ENCODE results near the gene ATG2A. TPM values are rescaled to one million over a fixed set of nuclear protein-coding genes. Genes with fewer than 3 reads are reported as not detected.
A peak's percentile ranks its signal among the peaks of the same experiment; 100 is the strongest.

ATG2A gene
- total and polyA plus RNA-seq, 10 of the 15 experiments (the other 5 are each of a cell fraction or from before 2014, with no cell fraction given) = 0.08 to 19.0 (median 4.6) TPM

DNA sequence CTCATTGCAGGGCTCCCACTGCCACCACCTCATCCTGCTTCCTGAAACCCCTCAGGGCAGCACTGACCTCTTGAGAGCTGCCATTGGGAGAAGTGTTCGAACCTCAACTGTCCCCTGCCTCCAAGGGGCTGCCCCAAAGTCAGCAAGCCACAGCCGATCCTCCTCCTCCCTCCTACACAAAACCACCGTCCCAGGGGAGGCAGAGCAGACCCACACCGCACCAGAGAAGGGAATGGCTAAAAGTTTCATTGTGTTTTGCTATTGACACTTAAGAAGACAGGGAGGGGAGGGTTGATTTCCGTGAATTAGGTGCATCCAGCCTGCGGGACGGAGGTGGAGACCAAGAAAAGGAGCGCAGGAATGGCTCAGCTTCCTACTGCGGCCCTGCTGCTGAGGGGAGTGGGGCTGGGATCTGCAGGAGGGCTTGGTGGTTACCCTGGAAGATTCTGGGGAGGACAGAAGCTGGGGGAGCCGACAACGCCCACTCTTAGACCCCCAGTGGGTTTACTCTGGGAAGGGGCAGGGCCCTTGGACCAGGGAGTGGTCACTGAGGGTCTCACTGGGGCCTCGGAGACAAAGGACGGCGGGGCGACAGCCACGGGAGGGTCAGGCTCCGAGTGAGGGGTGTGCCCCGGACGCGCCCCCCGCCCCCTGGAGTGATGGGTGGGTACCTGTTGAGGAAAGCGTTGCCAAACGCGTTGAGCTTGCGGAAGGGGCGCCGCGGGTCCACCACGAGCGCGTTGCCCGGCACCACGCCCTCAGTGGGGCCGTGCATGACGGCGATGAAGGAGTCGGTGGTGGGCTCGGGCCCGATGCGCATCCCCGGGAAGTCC is 39.4 kb downstream of the ATG2A start (continued):
- TF ChIP-seq SIX5 (IDR thresholded peaks at IDR 0.05; ENCODE audit: low read depth, low read length, severe bottlenecking) (no peak), ATF7 (IDR thresholded peaks at IDR 0.05; ENCODE audit: low read depth) (peak; percentile 44; the same call in 1 of the 2 replicates), BCL11A (IDR thresholded peaks at IDR 0.05; ENCODE audit: low read depth, low read length) (peak; percentile 71; the same call in 1 of the 2 replicates), CBFB (IDR thresholded peaks at IDR 0.05; ENCODE audit: low read depth) (peak; percentile 81; the same call in 1 of the 2 replicates), NBN (IDR thresholded peaks at IDR 0.05) (peak; percentile 54; the same call in 1 of the 2 replicates), DPF2 (IDR thresholded peaks at IDR 0.05) (0 out of 2 replicates have a peak, but pooled peaks have one; percentile 29), SIN3A (IDR thresholded peaks at IDR 0.05; ENCODE audit: low read depth, low read length) (no peak), IKZF1 (conservative IDR thresholded peaks at IDR 0.05) (peak; percentile 75), POU2F2 (IDR thresholded peaks at IDR 0.05; ENCODE audit: borderline replicate concordance, low read depth, low read length) (peak; percentile 72; the same call in 1 of the 3 replicates), EED (IDR thresholded peaks at IDR 0.05; ENCODE audit: low read depth) (peak; percentile 66; the same call in 1 of the 2 replicates), CHD2 (IDR thresholded peaks at IDR 0.05; ENCODE audit: borderline replicate concordance, low read depth, low read length) (peak; percentile 44; the same call in 1 of the 2 replicates), FOS (IDR thresholded peaks at IDR 0.05; ENCODE audit: borderline replicate concordance, extremely low read depth, insufficient read length) (no peak), YY1 (IDR thresholded peaks at IDR 0.05; ENCODE audit: low read depth, low read length) (peak; percentile 40; the same call in 1 of the 2 replicates)
- TF ChIP-seq, protein P1, sequence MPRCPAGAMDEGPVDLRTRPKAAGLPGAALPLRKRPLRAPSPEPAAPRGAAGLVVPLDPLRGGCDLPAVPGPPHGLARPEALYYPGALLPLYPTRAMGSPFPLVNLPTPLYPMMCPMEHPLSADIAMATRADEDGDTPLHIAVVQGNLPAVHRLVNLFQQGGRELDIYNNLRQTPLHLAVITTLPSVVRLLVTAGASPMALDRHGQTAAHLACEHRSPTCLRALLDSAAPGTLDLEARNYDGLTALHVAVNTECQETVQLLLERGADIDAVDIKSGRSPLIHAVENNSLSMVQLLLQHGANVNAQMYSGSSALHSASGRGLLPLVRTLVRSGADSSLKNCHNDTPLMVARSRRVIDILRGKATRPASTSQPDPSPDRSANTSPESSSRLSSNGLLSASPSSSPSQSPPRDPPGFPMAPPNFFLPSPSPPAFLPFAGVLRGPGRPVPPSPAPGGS (IDR thresholded peaks at IDR 0.05; ENCODE audit: borderline replicate concordance, insufficient read depth, low read depth, low read length, poor library complexity, severe bottlenecking) = peak; percentile 60
- TF ChIP-seq, protein P2, sequence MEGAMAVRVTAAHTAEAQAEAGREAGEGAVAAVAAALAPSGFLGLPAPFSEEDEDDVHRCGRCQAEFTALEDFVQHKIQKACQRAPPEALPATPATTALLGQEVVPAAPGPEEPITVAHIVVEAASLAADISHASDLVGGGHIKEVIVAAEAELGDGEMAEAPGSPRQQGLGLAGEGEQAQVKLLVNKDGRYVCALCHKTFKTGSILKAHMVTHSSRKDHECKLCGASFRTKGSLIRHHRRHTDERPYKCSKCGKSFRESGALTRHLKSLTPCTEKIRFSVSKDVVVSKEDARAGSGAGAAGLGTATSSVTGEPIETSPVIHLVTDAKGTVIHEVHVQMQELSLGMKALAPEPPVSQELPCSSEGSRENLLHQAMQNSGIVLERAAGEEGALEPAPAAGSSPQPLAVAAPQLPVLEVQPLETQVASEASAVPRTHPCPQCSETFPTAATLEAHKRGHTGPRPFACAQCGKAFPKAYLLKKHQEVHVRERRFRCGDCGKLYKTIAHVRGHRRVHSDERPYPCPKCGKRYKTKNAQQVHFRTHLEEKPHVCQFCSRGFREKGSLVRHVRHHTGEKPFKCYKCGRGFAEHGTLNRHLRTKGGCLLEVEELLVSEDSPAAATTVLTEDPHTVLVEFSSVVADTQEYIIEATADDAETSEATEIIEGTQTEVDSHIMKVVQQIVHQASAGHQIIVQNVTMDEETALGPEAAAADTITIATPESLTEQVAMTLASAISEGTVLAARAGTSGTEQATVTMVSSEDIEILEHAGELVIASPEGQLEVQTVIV (IDR thresholded peaks at IDR 0.05; ENCODE audit: borderline replicate concordance, partially characterized antibody) = no peak
- TF ChIP-seq, protein P3, sequence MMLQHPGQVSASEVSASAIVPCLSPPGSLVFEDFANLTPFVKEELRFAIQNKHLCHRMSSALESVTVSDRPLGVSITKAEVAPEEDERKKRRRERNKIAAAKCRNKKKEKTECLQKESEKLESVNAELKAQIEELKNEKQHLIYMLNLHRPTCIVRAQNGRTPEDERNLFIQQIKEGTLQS (IDR thresholded peaks at IDR 0.05; ENCODE audit: borderline replicate concordance, extremely low read depth, low read depth, low read length) = no peak
